ENCODE data around the gene ATP5F1D.

ATP5F1D gene

GRCh38 chr19:1259876-1260748, 18.6 kb downstream of the ATP5F1D start:
- DNase-seq = no peak

GRCh38 chr19:1260749-1261537, 19.4 kb downstream of the ATP5F1D start:
- DNase-seq = peak; percentile 83

GRCh38 chr19:1261538-1261797, 19.9 kb downstream of the ATP5F1D start:
- no peak for DNase-seq

DNA sequence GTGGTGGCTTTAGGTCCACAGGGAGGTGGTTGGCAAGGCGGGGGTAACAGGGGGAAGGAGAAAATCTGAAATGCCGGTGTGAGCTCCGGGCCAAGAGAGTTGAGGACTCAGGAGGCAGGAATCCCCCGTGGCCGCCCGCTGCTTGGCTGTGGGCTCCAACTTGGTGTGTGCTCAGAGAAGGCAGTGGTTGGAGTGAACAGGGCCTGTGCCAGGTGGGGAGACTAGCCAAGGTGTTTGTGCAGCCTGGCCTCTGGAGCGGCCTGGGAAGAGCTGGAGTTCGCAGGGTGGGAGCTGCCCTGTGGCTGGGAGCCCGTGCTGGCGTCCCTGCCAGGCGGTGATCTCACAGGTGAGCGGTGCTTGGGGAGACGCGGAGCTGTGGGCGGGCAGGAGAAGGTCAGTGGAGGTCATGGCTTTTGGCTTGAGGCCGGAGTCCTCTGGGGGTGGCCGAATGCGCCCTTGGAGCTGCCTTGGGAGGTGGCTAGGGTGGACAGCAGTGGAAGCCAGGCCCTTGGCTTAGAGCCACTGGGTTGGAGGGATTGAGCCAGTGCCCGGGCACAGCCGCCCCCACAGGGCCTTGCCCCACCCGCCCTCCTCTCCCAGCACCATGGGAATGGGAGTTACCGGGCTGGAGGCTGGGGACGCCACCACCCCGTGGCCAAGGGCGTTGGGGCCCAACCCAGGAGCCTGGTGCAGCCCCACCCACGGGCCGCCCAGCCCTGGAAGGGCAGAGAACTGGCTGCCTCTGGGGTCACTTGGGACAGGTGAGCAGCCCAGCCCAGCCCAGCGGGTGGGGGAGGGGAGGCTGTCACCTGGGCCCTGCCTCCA, 20.5 kb downstream of the ATP5F1D start:
- no peak for DNase-seq

DNA sequence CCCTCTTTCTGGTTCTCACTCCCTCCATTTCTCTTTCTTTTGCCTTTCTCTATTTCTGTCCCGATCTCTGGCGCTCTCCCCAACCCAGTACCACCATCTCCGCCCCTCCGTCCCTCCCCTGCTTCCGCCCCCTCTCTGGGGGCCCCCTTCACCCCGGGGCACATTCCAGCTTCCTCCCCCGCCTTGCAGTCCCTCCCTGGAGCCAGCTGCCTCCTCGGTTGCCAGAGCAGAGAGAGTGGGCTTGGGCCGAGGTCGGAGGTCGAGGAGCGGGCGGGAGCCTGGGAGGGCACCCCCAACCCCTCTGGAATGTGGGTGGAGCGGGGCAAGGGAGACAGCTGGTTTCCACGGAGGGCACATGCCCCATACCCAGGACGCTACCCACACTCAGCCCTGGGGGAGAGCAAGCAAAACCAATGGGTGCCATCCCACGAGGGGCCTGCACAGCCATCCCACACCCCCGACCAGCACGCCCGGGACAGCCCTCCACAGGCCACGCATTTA, 21.1 kb downstream of the ATP5F1D start:
- no peak for DNase-seq

DNA sequence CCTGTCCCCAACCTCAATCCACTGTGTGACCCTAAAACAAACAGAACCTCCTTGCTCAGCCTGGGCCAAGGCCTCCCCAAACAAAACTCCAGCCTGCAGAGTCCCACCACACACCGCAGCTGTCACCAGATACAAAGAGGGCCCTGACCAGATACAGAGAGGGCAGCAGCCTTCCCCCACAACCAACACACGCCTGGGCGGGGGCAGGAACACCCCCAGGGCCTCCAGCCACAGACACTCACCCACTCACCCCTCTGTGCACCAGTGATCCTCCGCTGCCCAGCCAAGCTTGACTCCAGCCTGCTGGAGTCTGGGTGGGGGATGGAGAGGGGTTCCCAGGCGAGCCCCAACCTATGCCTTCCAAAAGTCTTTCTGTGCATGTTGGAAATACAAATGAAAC, 21.6 kb downstream of the ATP5F1D start:
- DNase-seq = no peak

DNA sequence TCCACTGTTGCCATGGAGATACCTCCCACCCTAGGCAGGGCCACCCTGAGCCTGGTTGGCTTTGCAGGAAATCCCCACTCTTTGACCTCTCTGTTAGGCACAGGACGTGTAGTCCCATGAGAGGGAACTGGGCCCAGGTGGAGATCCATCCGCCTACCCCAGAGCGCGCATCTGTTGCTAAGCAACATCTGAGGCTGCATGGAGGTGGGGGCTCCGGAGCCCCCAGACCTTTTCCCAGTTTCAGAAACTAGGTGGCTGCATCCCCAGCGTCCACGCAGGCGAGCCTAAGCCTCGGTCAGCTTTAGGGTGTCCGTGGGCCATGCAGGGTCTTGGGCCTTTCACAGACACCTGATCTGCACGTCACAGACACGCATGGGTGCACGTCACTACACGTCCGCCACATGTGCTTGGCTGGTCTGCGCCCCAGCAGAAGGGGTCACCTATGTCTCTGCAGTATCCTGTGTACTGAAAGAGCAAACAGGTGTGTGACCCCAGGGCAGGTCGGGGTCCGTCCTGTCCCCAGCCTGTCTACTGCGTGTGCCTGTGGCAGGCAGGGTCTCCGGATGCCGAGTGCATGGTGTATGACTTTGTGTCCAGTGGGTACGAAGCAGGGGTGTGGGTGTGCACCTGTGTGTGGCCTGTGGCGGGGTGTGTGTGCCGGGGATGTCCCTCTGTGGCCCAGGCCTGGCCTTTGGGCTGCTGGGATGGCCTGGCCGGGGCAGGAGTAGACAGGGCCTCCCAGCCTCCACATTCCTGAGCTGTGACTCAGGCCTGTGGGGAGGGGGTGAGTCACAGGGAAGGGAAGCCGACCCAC, 23.5 kb downstream of the ATP5F1D start:
- no peak for DNase-seq

DNA sequence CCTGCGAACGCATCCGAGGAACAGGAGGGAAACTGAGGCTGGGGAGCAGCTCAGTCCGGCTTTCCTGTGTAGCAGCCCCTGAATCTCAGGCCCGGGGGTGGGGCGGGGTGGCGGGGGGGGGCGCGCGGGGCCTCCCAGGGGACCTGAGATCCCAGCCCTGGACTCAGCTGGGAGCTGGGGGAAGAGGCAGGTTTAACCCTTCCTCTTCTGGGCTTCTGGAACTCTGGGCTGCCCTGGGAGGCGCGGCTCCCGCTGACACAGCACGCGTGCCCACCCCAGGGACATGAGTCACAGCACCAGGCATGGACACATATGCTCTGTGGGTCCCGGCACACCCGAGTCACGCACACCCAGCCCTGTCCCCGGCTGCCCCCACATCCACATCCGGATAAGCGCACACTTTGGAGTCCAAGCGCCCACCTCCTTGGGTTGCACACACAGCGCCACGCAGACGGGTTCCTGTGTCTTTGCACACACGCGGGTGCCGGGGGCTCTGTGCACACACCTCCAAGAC, 24.1 kb downstream of the ATP5F1D start:
- no peak for DNase-seq

DNA sequence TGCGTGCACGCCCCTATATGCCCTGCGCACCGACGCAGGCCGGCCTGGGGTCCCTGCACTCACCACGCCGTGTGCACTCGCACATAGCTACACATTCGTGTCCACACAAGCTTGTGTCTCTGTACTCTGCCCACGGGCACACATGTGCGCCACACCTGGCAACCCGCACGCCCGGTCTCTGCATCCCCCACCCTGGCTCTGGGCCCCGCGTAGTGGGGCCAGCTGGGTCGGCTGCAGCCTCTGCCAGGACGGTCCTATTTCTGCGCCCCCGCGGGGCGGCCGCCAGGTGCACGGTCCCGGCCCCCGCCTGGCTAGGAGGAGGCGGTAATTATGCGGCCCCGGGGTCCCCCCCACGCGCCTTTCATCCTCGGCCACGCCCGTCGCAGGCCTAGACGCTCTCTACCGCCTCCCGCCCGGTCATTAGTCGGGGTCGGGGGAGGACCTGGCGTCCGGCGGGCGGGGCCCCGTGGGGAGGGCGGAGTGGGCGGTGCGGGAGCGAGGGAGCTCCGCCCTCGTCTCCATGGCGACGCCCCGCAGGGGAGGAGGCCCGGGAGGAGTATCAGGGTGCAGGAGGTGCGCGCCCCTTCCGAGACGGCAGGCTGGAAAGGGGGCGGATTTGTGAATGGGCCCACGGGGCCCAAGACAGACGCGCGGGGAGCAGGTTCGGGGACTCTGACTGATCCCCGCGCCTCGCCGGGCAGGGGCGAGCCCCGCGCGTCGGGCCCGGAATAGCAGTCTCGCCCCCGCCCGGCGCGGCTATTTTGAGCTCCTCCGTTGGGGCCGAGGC, 24.8 kb downstream of the ATP5F1D start:
- no peak for DNase-seq

DNA sequence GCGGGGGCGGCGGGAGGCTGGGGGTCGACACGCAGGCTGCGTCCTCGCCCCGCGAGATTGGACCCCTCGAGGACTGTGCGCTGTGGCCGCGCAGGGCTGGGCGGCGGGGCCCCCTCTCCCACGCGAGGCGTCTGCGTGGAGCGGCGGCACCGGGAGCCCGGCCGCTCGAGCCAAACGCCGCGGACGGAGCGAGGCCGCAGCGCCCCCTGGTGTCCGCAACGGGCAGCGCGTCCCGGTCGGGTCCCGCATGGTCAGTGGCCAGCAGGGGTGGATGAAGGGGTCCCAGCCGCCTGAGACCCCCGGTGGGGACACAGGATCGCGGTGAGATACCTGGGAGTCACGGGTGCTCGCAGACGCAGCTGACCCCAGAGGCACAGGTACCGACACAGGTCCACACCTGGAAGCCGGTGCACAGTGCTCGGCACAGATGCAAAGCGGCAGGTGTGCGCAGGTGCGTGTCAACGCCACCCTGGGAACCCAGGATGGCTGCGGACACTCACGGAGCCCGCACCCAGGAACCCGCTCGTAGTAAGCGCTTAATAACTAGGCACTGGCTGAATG, 25.4 kb downstream of the ATP5F1D start:
- DNase-seq = no peak

DNA sequence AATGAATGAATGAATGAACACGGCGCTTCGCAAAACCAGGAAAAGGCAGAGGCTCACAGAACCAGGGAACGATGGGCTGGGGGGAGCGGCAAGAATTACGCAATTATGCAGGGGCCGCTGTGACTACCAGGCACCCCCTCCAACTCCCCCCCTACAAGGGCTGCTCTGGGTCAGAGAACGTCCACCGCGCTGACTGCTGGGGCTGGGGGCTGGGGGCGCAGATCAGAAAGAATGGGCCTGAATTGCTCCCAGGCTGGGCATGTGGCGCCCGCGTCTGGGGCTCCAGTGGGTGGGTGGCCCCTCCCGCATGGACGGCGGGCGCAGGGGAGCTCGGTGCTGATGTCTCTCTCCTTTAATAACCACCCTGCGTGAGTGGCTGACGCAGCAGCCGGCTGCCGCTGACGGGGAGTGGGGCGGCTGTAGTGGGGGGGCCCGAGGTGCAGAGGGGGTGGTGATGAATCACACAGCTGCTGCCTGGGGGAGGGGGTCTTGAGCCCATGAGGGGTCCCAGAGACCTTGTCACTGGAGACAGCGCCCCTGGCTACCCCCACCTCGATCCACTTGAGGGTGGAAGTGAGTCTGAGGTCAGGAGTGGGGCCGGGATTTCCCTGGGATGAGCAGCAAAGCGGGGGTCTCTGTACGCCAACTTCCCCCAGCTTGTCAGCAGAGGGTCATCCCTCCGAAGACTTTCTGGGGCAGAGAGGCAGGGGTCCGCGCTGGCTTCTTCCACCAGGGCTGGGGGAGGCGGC, 26.1 kb downstream of the ATP5F1D start:
- DNase-seq = no peak

GRCh38 chr19:1268226-1269064, 26.9 kb downstream of the ATP5F1D start:
- DNase-seq = no peak

GRCh38 chr19:1269065-1269477, 27.5 kb downstream of the ATP5F1D start, which contains the start of gene CIRBP:
Gene CIRBP (plus strand): TSS chr19:1269332. CDS start chr19:1270934, 1,602 bp downstream.
- DNase-seq = peak; percentile 90

DNA sequence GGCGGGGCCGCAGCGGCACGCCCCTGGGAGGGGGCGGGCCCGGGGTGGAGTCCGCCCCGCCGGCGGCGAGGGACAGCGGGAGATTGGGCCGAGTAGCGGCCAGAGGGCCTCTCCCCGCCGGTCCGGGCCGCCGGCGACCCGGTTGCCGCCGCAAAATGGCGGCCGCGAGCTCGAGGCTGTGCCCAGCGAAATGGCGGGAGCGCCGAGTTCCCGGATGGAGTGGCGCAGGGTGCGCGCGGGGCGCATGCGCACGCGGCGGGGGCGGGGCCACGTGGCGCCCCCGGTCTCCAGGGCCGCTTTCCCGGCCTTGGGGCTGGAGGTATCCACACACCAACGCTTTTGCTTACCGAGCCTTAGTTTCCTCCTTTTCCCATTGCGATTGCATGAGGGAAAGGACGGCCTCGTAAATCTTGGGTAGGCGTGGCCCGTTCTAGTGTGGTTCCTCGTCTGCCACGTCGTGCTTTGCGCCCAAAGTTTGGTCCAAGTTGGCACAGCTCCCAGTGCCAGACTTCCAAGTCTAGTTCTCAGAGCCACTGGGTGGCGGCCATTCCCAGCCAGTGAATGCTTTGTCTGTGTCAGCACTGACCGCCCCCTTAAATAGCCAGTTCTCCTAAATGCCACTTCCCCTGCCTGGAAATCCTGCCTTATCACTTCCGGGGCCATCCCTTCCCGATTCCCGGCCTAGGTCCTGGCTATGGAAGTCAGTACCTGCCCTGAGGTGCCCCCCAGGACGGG, 28.1 kb downstream of the ATP5F1D start:
- DNase-seq = peak; percentile 43

- DNase-seq = no peak
Observed at GRCh38 chr19:1270213-1270853, 28.8 kb downstream of the ATP5F1D start.

DNA sequence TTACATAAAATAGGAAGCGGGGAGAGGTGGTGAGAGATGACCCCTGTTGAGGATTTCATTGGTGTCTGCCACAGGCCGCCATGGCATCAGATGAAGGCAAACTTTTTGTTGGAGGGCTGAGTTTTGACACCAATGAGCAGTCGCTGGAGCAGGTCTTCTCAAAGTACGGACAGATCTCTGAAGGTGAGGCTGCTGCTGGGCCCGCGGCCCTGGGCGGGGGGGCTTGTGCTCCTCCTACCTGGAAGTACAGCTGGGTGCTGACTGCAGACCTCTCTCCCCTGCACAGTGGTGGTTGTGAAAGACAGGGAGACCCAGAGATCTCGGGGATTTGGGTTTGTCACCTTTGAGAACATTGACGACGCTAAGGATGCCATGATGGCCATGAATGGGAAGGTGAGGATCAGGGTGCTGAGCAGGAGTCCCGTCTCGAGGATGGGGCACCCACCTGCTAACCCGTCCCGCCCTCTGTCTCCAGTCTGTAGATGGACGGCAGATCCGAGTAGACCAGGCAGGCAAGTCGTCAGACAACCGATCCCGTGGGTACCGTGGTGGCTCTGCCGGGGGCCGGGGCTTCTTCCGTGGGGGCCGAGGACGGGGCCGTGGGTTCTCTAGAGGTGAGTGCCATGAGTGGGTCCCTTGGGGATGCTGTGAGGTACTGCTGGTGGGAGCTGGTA, 29.4 kb downstream of the ATP5F1D start:
- DNase-seq = no peak
